Stimulated activated CD8-positive, alpha-beta memory T cell treated with anti-CD3 and anti-CD28 coated beads, Interleukin-15, amount 100 ng/mL, for 4 hours (primary cell): ENCODE data around the gene ZAR1L.
"Not testable (repeated sequence)": the region's sequence is repeated elsewhere in the genome, so short reads cannot be mapped to it uniquely, and the experiment has no call there.

Experiments used
- DNase-seq, 2 donors: peaks; one replicate each; pipeline ENCODE4 v3.0.0-alpha.2; 2020; ENCODE audit warnings: low read depth in 2 of 2

The ZAR1L gene, protein sequence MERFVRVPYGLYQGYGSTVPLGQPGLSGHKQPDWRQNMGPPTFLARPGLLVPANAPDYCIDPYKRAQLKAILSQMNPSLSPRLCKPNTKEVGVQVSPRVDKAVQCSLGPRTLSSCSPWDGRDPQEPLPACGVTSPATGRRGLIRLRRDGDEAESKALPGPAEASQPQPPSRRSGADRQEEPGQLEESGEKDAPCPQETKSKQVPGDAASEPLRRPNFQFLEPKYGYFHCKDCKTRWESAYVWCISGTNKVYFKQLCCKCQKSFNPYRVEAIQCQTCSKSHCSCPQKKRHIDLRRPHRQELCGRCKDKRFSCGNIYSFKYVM

GRCh38 chr13:32315238-32316027 is at the start of gene ZAR1L, which contains the start of gene BRCA2:
ZAR1L (minus strand) TSS chr13:32315363; CDS start chr13:32311925, 3,438 bp downstream.
BRCA2 (plus strand) TSS chr13:32315508; CDS start chr13:32316461, 953 bp downstream.
- DNase-seq: peak; percentile 73 to 76

DNA sequence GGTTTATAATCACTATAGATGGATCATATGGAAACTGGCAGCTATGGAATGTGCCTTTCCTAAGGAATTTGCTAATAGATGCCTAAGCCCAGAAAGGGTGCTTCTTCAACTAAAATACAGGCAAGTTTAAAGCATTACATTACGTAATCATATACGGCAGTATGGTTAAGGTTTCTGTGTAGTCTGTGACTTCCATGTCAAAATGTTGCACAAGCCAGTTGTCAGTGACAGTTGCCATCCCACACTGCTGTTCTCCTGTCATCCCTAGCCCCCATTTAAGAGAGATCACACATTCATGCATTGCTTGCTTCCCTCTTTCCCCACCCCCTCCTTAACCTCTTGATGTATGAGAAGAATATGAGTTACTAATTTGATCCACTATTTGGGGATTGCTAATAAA is 47.4 kb upstream of the ZAR1L start:
- DNase-seq: no peak

- DNase-seq: not testable (repeated sequence)
Measured at GRCh38 chr13:32355935-32356334, 40.8 kb upstream of the ZAR1L start.

GRCh38 chr13:32354040-32354439 is 38.9 kb upstream of the ZAR1L start:
- no peak for DNase-seq

DNA sequence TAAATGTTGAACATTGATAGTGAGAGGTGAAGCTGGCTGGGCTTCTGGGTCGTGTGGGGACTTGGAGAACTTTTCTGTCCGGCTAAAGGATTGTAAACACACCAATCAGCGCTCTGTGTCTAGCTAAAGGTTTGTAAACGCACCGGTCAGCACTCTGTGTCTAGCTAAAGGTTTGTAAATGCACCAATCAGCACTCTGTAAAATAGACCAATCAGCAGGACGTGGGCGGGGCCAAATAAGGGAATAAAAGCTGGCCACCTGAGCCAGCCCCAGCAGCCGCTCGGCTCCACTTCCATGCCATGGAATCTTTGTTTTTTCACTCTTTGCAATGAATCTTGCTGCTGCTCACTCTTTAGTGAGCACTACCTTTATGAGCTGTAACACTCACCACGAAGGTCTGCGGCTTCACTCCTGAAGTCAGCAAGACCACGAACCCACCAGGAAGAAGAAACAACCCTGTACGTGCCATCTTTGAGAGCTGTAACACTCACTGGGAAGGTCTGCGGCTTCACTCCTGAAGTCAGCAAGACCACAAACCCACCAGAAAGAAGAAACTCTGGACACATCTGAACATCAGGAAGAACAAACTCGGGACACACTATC is 35.8 kb upstream of the ZAR1L start:
- DNase-seq: not testable (repeated sequence)

- no peak for DNase-seq
Measured at GRCh38 chr13:32347651-32348050, 32.5 kb upstream of the ZAR1L start.

GRCh38 chr13:32340914-32341313 is 25.8 kb upstream of the ZAR1L start:
- DNase-seq: no peak

DNA sequence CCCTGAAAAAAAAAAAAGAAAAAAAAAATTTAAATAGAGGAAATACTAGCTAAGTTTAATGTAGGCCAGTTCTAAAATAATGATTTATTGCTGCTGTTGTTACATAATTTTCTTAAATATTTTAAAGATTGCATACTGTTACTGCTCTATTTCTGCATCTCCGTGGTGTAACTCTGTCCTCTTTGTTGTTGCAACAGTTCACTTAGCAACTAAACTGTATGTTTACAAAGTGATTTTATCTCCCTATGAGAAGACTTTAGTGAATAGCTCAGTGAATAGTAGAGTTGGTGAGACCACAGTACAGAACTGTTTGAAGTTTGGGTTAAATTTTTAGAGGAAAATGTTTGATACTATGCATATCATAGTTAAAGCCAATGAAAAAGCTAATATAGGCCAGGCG is 19.5 kb upstream of the ZAR1L start:
- no peak for DNase-seq

DNA sequence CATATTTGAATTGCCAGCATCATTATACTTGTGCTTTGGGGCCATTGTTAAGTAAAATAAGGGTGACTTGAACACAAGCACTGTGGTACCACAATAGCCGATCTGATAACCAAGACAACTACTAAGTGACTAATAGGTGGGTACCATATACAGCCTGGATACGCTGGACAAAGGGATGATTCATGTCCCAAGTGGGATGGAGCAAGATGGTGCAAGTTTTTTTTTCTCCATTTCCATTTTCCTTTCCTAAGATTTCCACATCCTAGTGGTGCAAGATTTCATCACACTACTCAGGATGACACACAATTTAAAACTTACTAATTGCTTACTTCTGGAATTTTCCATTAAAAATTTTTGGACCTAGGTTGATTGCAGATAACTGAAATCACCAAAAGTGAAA is 15.3 kb upstream of the ZAR1L start:
- no peak for DNase-seq

- no peak for DNase-seq
Measured at GRCh38 chr13:32323912-32324311, 8.7 kb upstream of the ZAR1L start.

GRCh38 chr13:32320528-32320927 is 5.4 kb upstream of the ZAR1L start:
- DNase-seq: no peak

- DNase-seq: no peak
Measured at GRCh38 chr13:32317716-32318465, 2.7 kb upstream of the ZAR1L start.

DNA sequence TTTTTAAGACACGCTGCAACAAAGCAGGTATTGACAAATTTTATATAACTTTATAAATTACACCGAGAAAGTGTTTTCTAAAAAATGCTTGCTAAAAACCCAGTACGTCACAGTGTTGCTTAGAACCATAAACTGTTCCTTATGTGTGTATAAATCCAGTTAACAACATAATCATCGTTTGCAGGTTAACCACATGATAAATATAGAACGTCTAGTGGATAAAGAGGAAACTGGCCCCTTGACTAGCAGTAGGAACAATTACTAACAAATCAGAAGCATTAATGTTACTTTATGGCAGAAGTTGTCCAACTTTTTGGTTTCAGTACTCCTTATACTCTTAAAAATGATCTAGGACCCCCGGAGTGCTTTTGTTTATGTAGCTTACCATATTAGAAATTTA is 1.3 kb upstream of the ZAR1L start:
- no peak for DNase-seq

DNA sequence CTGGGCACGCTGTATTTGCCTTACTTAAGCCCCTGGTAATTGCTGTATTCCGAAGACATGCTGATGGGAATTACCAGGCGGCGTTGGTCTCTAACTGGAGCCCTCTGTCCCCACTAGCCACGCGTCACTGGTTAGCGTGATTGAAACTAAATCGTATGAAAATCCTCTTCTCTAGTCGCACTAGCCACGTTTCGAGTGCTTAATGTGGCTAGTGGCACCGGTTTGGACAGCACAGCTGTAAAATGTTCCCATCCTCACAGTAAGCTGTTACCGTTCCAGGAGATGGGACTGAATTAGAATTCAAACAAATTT is 821 bp upstream of the ZAR1L start:
- no peak for DNase-seq

- peak; percentile 27 to 52 for DNase-seq
Measured at GRCh38 chr13:32314271-32315237, 609 bp downstream of the ZAR1L start.

GRCh38 chr13:32311188-32311897 is 3.8 kb downstream of the ZAR1L start:
- no peak for DNase-seq

DNA sequence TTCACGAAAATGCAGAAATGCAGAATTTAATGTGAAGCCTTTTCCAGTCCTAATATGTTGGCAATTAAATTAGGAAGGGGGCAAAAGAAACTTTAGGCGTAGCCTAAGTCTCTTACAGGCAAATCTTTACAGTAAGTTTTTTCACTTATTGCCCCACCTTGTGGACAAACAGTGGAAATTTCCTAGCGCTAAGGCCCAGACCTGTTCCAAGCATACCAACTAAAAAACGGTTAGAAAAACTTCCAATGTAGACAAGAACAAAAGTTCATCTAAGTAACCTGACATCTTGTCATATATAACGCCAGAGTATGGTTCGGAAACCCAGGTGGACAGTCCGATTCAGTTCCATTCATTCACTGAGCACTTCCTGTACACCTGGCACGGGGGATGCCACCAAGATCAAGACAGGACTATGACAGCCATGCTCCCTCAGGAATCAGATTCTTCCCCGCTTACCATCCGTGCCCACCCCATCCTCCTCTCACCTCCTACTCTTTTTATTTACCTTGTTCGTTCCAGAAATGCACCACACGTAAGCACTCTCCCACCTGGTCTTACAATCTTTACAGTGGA is 4.9 kb downstream of the ZAR1L start:
- DNase-seq: no peak

DNA sequence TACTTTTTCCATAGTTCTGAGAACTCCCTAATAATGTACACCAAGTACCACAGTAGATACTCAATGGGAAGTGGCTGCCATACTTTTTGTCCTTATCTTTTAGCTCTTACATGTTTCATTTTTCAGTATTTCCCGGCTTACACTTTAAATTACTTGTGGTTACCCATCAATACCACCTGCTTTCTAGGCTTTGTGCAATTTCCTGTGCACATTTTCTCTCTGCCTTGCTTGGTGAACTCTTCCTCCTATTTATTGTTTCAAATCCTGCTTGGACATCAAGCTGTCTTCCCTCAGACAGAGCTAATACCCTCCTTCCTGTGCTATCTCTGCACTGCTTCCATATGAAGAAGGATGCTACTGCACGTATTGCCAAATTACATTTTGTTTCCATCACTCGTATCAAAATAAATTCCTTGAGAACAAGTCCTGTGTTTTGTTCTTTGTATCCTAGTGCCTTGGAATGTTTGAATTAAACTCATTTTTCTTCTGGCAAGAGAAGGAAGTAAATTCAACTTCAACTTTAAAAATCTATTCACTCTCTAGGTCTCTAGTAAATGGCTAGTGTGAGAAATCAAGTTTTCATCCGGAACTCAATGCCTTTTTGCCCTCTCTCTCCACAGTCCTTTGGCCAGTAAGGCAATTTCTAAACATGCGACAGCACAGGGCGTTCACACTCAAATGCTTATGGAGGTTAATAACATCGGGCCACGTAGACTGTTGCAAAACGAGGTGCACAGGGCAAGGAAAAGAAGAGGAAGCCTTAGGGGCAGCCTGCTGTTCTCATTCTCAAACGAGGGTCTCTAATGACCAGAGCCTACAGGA is 5.6 kb downstream of the ZAR1L start:
- no peak for DNase-seq

DNA sequence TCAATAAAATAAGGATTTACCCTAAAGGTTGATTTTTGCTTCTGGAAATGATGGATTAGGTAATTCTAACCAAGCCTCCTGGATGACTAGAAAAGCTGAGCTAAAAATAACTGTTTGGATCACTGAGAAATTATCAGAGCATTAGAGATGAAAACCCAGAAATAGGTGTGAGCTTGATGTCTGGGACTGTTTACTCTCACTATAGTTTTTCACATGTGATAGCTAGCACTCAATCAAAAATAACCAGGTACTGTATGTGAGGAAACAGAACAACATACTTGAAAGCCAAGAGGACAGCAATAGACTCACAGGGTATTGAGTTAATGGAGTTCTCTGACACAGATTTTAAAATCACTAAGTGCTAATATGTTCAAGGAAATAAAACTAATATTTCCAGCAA is 9.5 kb downstream of the ZAR1L start:
- DNase-seq: no peak
